GM23338 (cell line): ENCODE results near the gene EML4.

Experiments
- CTCF ChIP-seq, 2 experiments: fragments of 200-600 bp in 1 of 2; sonication (generic) in 1 of 2; conservative IDR thresholded peaks; 2 replicates each; pipeline versions ENCODE4 v1.5.1 to v1.6.1; 2016 to 2017; ENCODE audit warnings: antibody characterized with exemption in 2 of 2, low read depth in 2 of 2, mild to moderate bottlenecking in 2 of 2, moderate library complexity in 1 of 2
- JUNB ChIP-seq: IDR thresholded peaks from one replicate; pipeline ENCODE4 v1.6.1; 2016; ENCODE audit warnings: antibody characterized with exemption; ENCODE audit not compliant: unreplicated experiment
- NANOG ChIP-seq: IDR thresholded peaks from 2 replicates; pipeline ENCODE4 v1.6.1; 2016; ENCODE audit warnings: antibody characterized with exemption, borderline replicate concordance
- POLR2AphosphoS5 ChIP-seq: IDR thresholded peaks from 2 replicates; pipeline ENCODE4 v1.6.1; 2016; ENCODE audit warnings: antibody characterized with exemption, low read depth

GRCh38 chr2:42369532-42370229 lies 200.5 kb downstream of the EML4 start:
- TF ChIP-seq POLR2AphosphoS5 (no peak), CTCF (conservative IDR thresholded peaks at IDR 0.05; ENCODE audit: low read depth in 2 of 2) (no peak), NANOG (no peak), JUNB (no peak)
